ENCODE measurements around the gene GSTM4.

- no peak for TF ChIP-seq CTCF (IDR thresholded peaks at IDR 0.05)
- no peak for TF ChIP-seq POLR2A (IDR thresholded peaks at IDR 0.05)
- no peak for TF ChIP-seq POLR2AphosphoS5 (IDR thresholded peaks at IDR 0.05)
- TF ChIP-seq EP300 (IDR thresholded peaks at IDR 0.05; ENCODE audit: low read depth): no peak
Observed at GRCh38 chr1:109636201-109636952, 19.5 kb upstream of the GSTM4 start.
